Measurements from ENCODE around the gene IFFO2. TPM values are rescaled to one million over a fixed set of nuclear protein-coding genes. Genes with fewer than 3 reads are reported as not detected.
A peak's percentile ranks its signal among the peaks of the same experiment; 100 is the strongest.
"Not testable (repeated sequence)": the region's sequence is repeated elsewhere in the genome, so short reads cannot be mapped to it uniquely, and the experiment has no call there.

IFFO2 gene
- total RNA-seq, 2 donors from 2014 or later: 4.6 to 6.4 TPM

GRCh38 chr1:18895317-18895716 lies 61.2 kb downstream of the IFFO2 start:
- peaks cover 4% of the 10 kb centered on the region for H3K4me1 ChIP-seq (ENCODE audit: control insufficient read depth, insufficient read depth, low read length)
- no peak for DNase-seq
- 90 to 95% methylated on average over 6 of the region's 6 CpGs for WGBS, 2 experiments (ENCODE audit: insufficient coverage in 1 of 2, insufficient read length in 1 of 2)
- no peaks in the 10 kb centered on the region for H3K9me3 Mint-ChIP-seq
- peaks cover 15% of the 10 kb centered on the region for H3K36me3 Mint-ChIP-seq (ENCODE audit: low read depth)
- H3K36me3 ChIP-seq (ENCODE audit: control insufficient read depth, insufficient read depth, low read length): no peaks in the 10 kb centered on the region
- no peak overlapping the region for H3K9ac ChIP-seq (ENCODE audit: extremely low read depth, low read length, poor library complexity, severe bottlenecking)
- H3K27ac Mint-ChIP-seq: no peak overlapping the region
- TF ChIP-seq CTCF (conservative IDR thresholded peaks at IDR 0.05): no peak
- peaks cover 3% of the 10 kb centered on the region for H3K4me1 Mint-ChIP-seq
- H3K4me3 Mint-ChIP-seq: no peak overlapping the region
- H3K27me3 ChIP-seq (ENCODE audit: control insufficient read depth, insufficient read depth, low read length, poor library complexity, severe bottlenecking): peaks cover 98% of the 10 kb centered on the region
- no peak overlapping the region for H3K27ac ChIP-seq (ENCODE audit: low read depth, low read length)
- H3K27me3 Mint-ChIP-seq (ENCODE audit: insufficient read depth): peaks cover 98% of the 10 kb centered on the region
- no peaks in the 10 kb centered on the region for H3K9me3 ChIP-seq (ENCODE audit: control insufficient read depth, low read length)
- no peak overlapping the region for H3K4me3 ChIP-seq (ENCODE audit: low read length)

GRCh38 chr1:18893120-18893519 lies 63.4 kb downstream of the IFFO2 start:
- no peak overlapping the region for H3K4me3 Mint-ChIP-seq
- DNase-seq: no peak

GRCh38 chr1:18891858-18892257 lies 64.6 kb downstream of the IFFO2 start:
- not testable (repeated sequence) for H3K4me3 ChIP-seq (ENCODE audit: low read length); H3K4me1 Mint-ChIP-seq; H3K4me3 Mint-ChIP-seq; H3K9ac ChIP-seq (ENCODE audit: extremely low read depth, low read length, poor library complexity, severe bottlenecking); H3K9me3 ChIP-seq (ENCODE audit: control insufficient read depth, low read length); H3K4me1 ChIP-seq (ENCODE audit: control insufficient read depth, insufficient read depth, low read length); DNase-seq; H3K27ac ChIP-seq (ENCODE audit: low read depth, low read length); H3K9me3 Mint-ChIP-seq; H3K36me3 Mint-ChIP-seq (ENCODE audit: low read depth); H3K36me3 ChIP-seq (ENCODE audit: control insufficient read depth, insufficient read depth, low read length)
- H3K27me3 Mint-ChIP-seq (ENCODE audit: insufficient read depth): peaks cover 73% of the 10 kb centered on the region
- 94 to 95% methylated on average over 5 to 7 of the region's 7 CpGs for WGBS, 2 experiments (ENCODE audit: insufficient coverage in 1 of 2, insufficient read length in 1 of 2)
- peak overlapping the region; percentile 46 for H3K27ac Mint-ChIP-seq
- peaks cover 92% of the 10 kb centered on the region for H3K27me3 ChIP-seq (ENCODE audit: control insufficient read depth, insufficient read depth, low read length, poor library complexity, severe bottlenecking)

More at GRCh38 chr1:18893120-18893519, 63.4 kb downstream of the IFFO2 start:
- Mint-ChIP-seq H3K4me1 (peaks cover 3% of the 10 kb centered on the region), H3K27me3 (ENCODE audit: insufficient read depth) (peaks cover 81% of the 10 kb centered on the region), H3K27ac (no peak overlapping the region), H3K9me3 (no peaks in the 10 kb centered on the region), H3K36me3 (ENCODE audit: low read depth) (peaks cover 12% of the 10 kb centered on the region)
- H3K9me3 ChIP-seq (ENCODE audit: control insufficient read depth, low read length): no peaks in the 10 kb centered on the region
- no peak for TF ChIP-seq CTCF (conservative IDR thresholded peaks at IDR 0.05)
- H3K36me3 ChIP-seq (ENCODE audit: control insufficient read depth, insufficient read depth, low read length): no peaks in the 10 kb centered on the region
- H3K4me1 ChIP-seq (ENCODE audit: control insufficient read depth, insufficient read depth, low read length): no peaks in the 10 kb centered on the region
- no peak overlapping the region for H3K4me3 ChIP-seq (ENCODE audit: low read length)
- H3K9ac ChIP-seq (ENCODE audit: extremely low read depth, low read length, poor library complexity, severe bottlenecking): no peak overlapping the region
- peaks cover 98% of the 10 kb centered on the region for H3K27me3 ChIP-seq (ENCODE audit: control insufficient read depth, insufficient read depth, low read length, poor library complexity, severe bottlenecking)
- WGBS, 2 experiments (ENCODE audit: insufficient coverage in 1 of 2, insufficient read length in 1 of 2): 90 to 93% methylated on average over 7 of the region's 7 CpGs
- no peak overlapping the region for H3K27ac ChIP-seq (ENCODE audit: low read depth, low read length)

- Mint-ChIP-seq H3K27me3 (ENCODE audit: insufficient read depth) (peaks cover 68% of the 10 kb centered on the region), H3K4me3 (no peak overlapping the region), H3K36me3 (ENCODE audit: low read depth) (peaks cover 5% of the 10 kb centered on the region), H3K4me1 (peaks cover 3% of the 10 kb centered on the region), H3K9me3 (no peaks in the 10 kb centered on the region), H3K27ac (no peak overlapping the region)
- Histone ChIP-seq H3K4me3 (ENCODE audit: low read length) (no peak overlapping the region), H3K4me1 (ENCODE audit: control insufficient read depth, insufficient read depth, low read length) (no peaks in the 10 kb centered on the region), H3K9ac (ENCODE audit: extremely low read depth, low read length, poor library complexity, severe bottlenecking) (no peak overlapping the region), H3K27ac (ENCODE audit: low read depth, low read length) (no peak overlapping the region), H3K27me3 (ENCODE audit: control insufficient read depth, insufficient read depth, low read length, poor library complexity, severe bottlenecking) (peaks cover 93% of the 10 kb centered on the region), H3K9me3 (ENCODE audit: control insufficient read depth, low read length) (no peaks in the 10 kb centered on the region), H3K36me3 (ENCODE audit: control insufficient read depth, insufficient read depth, low read length) (no peaks in the 10 kb centered on the region)
- WGBS, 2 experiments (ENCODE audit: insufficient coverage in 1 of 2, insufficient read length in 1 of 2): 92% methylated on average over 7 of the region's 7 CpGs
- DNase-seq: no peak
- TF ChIP-seq CTCF (conservative IDR thresholded peaks at IDR 0.05): no peak
Measured at GRCh38 chr1:18891426-18891780, 65.1 kb downstream of the IFFO2 start.

Measured in endodermal cell (in vitro differentiated cells).